ENCODE measurements around the gene CNTNAP1.

The CNTNAP1 gene
- total RNA-seq, result 21.1 to 32.3 (median 32.3) reads per million in 3 donors

DNA sequence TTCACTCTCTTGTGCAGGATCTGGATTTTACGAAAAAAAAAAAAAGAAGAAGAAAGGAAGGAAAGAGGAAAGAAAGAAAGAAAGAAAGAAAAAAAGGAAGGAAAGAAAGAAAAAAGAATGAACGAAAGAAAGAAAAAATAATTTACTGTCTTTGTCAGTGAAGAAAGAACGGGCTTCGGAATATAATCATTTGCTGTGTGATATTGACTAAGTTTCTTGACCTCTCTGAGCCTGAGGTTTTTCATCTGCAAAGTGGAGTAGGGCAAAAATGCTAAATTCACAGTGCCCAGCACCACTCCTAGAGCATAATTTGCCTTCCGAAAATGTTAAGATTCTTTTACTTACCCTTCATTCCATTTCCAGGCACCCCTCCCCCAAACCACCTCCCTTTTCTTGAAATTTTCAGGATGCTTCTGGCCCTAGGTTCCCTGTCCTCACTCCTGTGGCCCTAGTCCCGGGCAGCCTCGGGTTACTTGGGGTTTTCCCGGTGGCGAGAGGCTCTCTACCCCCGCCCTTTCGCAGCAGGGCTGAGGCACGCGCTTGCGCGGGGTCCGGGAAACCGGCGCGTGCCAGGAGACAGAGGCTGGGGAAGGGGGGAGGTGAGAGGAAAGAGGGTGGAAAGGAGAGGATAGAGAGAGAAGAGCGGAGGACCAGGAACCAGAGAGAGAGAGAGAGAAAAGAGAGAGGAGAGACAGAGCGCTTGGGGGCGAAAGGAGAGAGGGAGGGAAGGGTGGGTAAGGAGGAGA is at the start of gene CNTNAP1:
TSS of gene CNTNAP1 (plus strand) at position 556 of the 746 bp plus-strand sequence. CDS start 299 bp downstream, outside the sequence.
- peaks cover 51% of the 10 kb centered on the region for H3K4me1 ChIP-seq (ENCODE audit: control insufficient read depth, insufficient read depth, low read length, poor library complexity, severe bottlenecking)
- H3K36me3 ChIP-seq (ENCODE audit: control insufficient read depth, insufficient read depth, low read length), result no peaks in the 10 kb centered on the region
- H3K27ac ChIP-seq (ENCODE audit: insufficient read depth, low read length, poor library complexity, severe bottlenecking), result no peak within 1 kb of the TSS
- peak within 1 kb of the TSS; percentile 35 for H3K4me3 ChIP-seq (ENCODE audit: insufficient read depth, low read depth, low read length, poor library complexity, severe bottlenecking)
- no peaks in the 10 kb centered on the region for H3K9me3 ChIP-seq (ENCODE audit: control insufficient read depth, low read length)
- no peak for DNase-seq
- peaks cover 13% of the 10 kb centered on the region for H3K27me3 ChIP-seq (replicated peaks; ENCODE audit: control insufficient read depth, insufficient read depth, low read length, poor library complexity, severe bottlenecking)

DNA sequence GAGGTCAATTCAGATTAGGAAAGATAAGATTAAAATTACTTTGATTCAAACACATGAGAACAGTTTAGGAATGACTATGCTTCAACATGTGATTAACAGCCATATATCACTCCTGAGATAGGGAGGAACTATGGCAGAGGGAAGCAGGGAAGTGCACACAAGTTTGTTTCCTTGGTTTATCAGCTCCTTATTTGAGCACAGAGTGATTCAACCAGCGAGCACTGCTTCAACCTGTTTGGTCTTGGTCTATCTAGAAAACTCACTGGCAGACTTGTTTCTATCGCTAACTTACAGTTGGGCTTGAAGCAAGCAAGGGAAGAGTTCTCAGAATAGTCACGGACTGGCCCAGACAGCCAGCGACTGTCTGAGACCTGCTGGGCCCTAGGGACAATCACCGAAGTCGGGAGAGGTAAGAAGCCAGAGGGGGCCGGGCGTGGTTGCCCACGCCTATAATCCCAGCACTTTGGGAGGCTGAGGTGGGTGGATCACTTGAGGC is 49.3 kb upstream of the CNTNAP1 start:
- H3K9me3 ChIP-seq (ENCODE audit: control insufficient read depth, low read length), result no peaks in the 10 kb centered on the region
- no peaks in the 10 kb centered on the region for H3K27me3 ChIP-seq (replicated peaks; ENCODE audit: control insufficient read depth, insufficient read depth, low read length, poor library complexity, severe bottlenecking)
- no peak for DNase-seq
- H3K4me1 ChIP-seq (ENCODE audit: control insufficient read depth, insufficient read depth, low read length, poor library complexity, severe bottlenecking), result no peaks in the 10 kb centered on the region
- H3K4me3 ChIP-seq (ENCODE audit: insufficient read depth, low read depth, low read length, poor library complexity, severe bottlenecking), result no peak overlapping the region
- H3K27ac ChIP-seq (ENCODE audit: insufficient read depth, low read length, poor library complexity, severe bottlenecking), result no peak overlapping the region
- H3K36me3 ChIP-seq (ENCODE audit: control insufficient read depth, insufficient read depth, low read length), result no peaks in the 10 kb centered on the region

DNA sequence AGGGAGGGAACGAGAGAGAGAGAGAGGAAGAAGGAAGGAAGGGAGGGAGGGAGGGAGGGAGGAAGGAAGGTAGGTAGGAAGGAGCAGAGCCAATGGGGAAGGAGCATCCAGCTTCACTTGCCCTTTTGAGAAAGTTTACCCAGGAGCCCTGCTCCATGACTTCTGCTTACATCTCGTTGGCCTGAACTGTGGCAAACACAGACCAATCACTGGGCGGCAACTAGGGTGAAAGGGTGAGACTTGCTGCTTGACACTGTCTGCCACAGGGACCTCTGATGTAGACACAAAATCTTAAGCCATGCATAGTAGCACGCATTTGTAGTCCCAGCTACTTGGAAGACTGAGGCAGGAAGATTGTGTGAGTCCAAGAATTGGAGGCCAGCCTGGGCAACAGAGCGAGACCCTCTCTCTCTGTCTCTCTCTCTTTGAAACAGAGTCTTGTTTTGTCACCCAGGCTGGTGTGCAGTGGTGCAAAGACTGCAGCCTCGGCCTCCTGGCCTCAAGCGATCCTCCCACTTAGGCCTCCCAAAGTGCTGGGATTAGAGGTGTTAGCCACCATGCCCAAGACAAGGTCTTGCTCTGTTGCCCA is 42.7 kb upstream of the CNTNAP1 start:
- H3K27me3 ChIP-seq (replicated peaks; ENCODE audit: control insufficient read depth, insufficient read depth, low read length, poor library complexity, severe bottlenecking), result no peaks in the 10 kb centered on the region
- H3K36me3 ChIP-seq (ENCODE audit: control insufficient read depth, insufficient read depth, low read length), result no peaks in the 10 kb centered on the region
- no peaks in the 10 kb centered on the region for H3K9me3 ChIP-seq (ENCODE audit: control insufficient read depth, low read length)
- no peak overlapping the region for H3K4me3 ChIP-seq (ENCODE audit: insufficient read depth, low read depth, low read length, poor library complexity, severe bottlenecking)
- H3K4me1 ChIP-seq (ENCODE audit: control insufficient read depth, insufficient read depth, low read length, poor library complexity, severe bottlenecking), result no peaks in the 10 kb centered on the region
- H3K27ac ChIP-seq (ENCODE audit: insufficient read depth, low read length, poor library complexity, severe bottlenecking), result no peak overlapping the region
- DNase-seq, result no peak

DNA sequence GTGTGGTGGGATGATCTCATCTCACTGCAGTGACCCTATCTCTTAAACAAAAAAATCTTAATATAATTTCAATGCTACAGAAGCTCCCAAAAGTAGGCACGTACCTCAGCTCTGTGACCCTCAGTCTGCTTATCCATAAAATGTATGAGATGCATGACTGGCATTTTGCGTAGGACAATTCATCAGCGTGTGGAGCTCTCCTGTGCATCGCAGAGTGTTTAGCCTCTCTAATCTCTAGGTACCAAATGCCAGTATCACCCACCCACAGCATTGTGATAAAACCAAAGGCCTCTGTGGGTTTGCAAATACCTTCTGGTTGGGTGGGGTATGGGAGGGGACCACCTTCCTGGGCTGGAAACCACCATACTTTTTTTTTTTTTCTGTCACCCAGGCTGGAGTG is 42.2 kb upstream of the CNTNAP1 start:
- Histone ChIP-seq H3K27me3 (replicated peaks; ENCODE audit: control insufficient read depth, insufficient read depth, low read length, poor library complexity, severe bottlenecking) (no peaks in the 10 kb centered on the region), H3K36me3 (ENCODE audit: control insufficient read depth, insufficient read depth, low read length) (no peaks in the 10 kb centered on the region)

DNA sequence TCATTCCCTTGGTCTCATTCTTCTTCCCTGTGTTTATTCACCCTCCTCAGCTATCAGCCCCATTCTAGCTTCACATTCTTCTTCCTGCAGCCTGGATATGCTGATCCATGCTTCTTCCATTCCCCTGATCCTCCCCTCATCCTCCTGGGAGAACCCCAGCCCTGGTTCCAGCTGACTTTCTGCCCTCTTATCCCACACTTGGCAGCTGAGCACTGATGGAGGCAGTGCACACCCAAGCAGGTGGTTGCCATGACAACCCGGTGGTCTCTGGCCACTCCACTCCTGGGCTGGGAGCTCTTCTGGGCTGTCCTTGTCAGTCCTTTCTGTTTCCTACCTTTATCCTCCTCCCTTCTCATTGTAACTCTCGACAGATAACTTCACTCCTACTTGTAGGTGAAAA is 40.0 kb upstream of the CNTNAP1 start:
- Histone ChIP-seq H3K36me3 (ENCODE audit: control insufficient read depth, insufficient read depth, low read length) (no peaks in the 10 kb centered on the region), H3K27ac (ENCODE audit: insufficient read depth, low read length, poor library complexity, severe bottlenecking) (no peak overlapping the region), H3K27me3 (replicated peaks; ENCODE audit: control insufficient read depth, insufficient read depth, low read length, poor library complexity, severe bottlenecking) (no peaks in the 10 kb centered on the region), H3K9me3 (ENCODE audit: control insufficient read depth, low read length) (no peaks in the 10 kb centered on the region), H3K4me1 (ENCODE audit: control insufficient read depth, insufficient read depth, low read length, poor library complexity, severe bottlenecking) (no peaks in the 10 kb centered on the region), H3K4me3 (ENCODE audit: insufficient read depth, low read depth, low read length, poor library complexity, severe bottlenecking) (no peak overlapping the region)
- no peak for DNase-seq

More for the DNA sequence above, 42.2 kb upstream of the CNTNAP1 start:
- DNase-seq, result no peak
- Histone ChIP-seq H3K9me3 (ENCODE audit: control insufficient read depth, low read length) (no peaks in the 10 kb centered on the region), H3K27ac (ENCODE audit: insufficient read depth, low read length, poor library complexity, severe bottlenecking) (no peak overlapping the region), H3K4me3 (ENCODE audit: insufficient read depth, low read depth, low read length, poor library complexity, severe bottlenecking) (no peak overlapping the region), H3K4me1 (ENCODE audit: control insufficient read depth, insufficient read depth, low read length, poor library complexity, severe bottlenecking) (no peaks in the 10 kb centered on the region)

DNA sequence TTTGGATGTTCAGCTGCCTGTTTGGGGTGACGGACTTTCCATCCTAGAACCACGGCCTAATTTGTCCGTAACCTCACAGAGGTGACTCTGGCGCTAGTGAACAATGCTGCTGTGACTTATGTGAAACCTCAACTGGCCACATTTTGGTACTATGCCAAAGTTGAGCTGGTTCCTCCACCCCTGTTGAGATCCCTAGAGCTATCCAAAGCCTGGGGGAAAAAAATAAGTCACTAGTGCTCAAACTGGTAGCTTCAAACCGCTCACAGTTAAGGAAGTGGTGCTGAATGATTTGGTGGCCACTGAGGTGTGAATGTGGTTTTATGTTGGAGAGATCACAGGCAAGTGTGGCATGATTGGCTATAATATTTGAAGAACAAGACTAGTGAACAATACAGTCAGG is 34.6 kb upstream of the CNTNAP1 start:
- no peaks in the 10 kb centered on the region for H3K36me3 ChIP-seq (ENCODE audit: control insufficient read depth, insufficient read depth, low read length)
- no peaks in the 10 kb centered on the region for H3K27me3 ChIP-seq (replicated peaks; ENCODE audit: control insufficient read depth, insufficient read depth, low read length, poor library complexity, severe bottlenecking)
- no peaks in the 10 kb centered on the region for H3K4me1 ChIP-seq (ENCODE audit: control insufficient read depth, insufficient read depth, low read length, poor library complexity, severe bottlenecking)
- DNase-seq, result no peak
- H3K9me3 ChIP-seq (ENCODE audit: control insufficient read depth, low read length), result no peaks in the 10 kb centered on the region
- no peak overlapping the region for H3K27ac ChIP-seq (ENCODE audit: insufficient read depth, low read length, poor library complexity, severe bottlenecking)
- no peak overlapping the region for H3K4me3 ChIP-seq (ENCODE audit: insufficient read depth, low read depth, low read length, poor library complexity, severe bottlenecking)

DNA sequence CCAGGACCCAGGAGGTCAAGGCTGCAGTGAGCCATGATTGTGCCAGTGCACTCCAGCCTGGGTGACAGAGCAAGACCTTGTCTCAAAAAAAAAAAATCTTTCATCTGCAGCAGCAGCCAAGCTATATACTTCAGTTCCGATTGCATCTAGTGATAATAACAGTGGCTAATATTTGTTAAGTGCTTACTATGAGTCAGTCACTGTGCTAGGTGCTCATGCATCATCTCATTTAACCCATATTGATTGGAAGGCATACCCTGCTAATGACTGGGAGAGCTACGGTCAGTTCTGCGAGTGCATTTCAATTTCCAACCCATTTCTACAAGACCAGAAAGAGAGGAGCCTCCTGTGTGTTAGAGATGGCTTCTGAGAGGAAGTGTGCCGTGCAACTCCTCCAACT is 30.9 kb upstream of the CNTNAP1 start:
- peaks cover 6% of the 10 kb centered on the region for H3K27me3 ChIP-seq (replicated peaks; ENCODE audit: control insufficient read depth, insufficient read depth, low read length, poor library complexity, severe bottlenecking)
- H3K9me3 ChIP-seq (ENCODE audit: control insufficient read depth, low read length), result no peaks in the 10 kb centered on the region
- H3K4me3 ChIP-seq (ENCODE audit: insufficient read depth, low read depth, low read length, poor library complexity, severe bottlenecking), result no peak overlapping the region
- no peak for DNase-seq
- H3K36me3 ChIP-seq (ENCODE audit: control insufficient read depth, insufficient read depth, low read length), result no peaks in the 10 kb centered on the region
- H3K27ac ChIP-seq (ENCODE audit: insufficient read depth, low read length, poor library complexity, severe bottlenecking), result no peak overlapping the region
- peaks cover 2% of the 10 kb centered on the region for H3K4me1 ChIP-seq (ENCODE audit: control insufficient read depth, insufficient read depth, low read length, poor library complexity, severe bottlenecking)

DNA sequence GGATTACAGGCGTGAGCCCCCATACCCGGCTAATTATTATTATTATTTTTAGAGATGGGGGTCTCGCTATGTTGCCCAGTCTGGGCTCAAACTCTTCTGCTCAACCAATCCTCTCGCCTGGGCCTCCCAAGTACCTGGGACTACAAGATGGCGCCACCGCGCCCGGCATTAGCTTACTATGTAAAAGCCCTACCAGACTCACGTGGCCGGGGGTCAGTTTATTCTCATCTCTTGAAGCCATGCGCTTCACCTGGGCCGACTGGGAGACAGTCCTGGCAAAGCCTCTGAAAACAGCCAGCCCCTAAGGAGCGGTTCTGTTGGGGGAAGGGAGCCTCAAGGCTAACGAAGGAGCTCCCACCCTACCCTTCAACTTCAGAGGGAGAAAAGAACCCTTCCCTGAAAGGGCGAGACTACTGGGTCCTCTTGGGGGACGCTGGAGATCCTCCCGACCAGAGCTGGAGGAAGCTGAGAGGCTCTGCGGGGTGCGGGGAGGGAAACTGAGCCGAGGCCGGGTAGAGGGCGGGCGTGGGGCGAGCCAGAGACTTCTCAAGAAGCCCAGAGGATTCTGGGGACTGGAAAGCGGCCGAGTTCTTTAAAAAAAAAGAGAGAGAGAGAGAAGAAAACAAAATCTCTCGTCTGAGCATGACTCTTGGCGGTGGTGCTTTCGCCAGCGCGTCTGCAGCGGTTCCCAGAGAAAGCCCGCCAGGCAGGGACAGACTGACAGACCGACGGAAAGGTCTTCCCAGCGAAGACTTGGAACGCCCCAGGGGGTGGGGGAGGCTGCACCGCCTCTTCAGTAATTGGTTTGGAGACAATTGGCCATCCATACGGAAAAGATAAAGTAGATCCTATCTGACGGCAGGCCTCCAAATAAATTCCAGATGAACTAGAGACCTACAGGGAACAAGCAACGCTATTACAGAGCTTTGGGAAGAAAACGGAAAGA is 28.9 kb upstream of the CNTNAP1 start:
- Histone ChIP-seq H3K9me3 (ENCODE audit: control insufficient read depth, low read length) (no peaks in the 10 kb centered on the region), H3K27me3 (replicated peaks; ENCODE audit: control insufficient read depth, insufficient read depth, low read length, poor library complexity, severe bottlenecking) (peaks cover 6% of the 10 kb centered on the region), H3K27ac (ENCODE audit: insufficient read depth, low read length, poor library complexity, severe bottlenecking) (no peak overlapping the region), H3K4me3 (ENCODE audit: insufficient read depth, low read depth, low read length, poor library complexity, severe bottlenecking) (no peak overlapping the region), H3K36me3 (ENCODE audit: control insufficient read depth, insufficient read depth, low read length) (no peaks in the 10 kb centered on the region), H3K4me1 (ENCODE audit: control insufficient read depth, insufficient read depth, low read length, poor library complexity, severe bottlenecking) (peaks cover 2% of the 10 kb centered on the region)
- no peak for DNase-seq

DNA sequence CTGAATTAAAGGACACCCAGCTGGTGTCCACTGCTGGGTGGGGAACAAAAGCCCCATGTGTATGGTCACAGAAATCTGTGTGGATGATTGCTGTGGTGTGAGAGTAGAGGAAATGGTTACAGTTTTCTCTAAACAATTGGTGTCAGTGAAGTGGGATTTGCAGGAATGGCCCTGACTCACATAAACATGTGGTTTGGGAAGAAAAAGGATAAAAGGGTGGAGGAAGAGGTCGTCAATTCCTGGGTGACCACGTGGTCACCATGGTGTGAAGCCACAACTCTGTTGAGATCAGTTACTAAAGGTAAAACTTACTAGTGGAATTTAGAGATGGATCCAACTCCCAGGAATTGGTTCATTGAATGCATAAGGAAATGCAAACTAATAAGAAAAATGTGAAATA is 26.8 kb upstream of the CNTNAP1 start:
- no peak overlapping the region for H3K4me3 ChIP-seq (ENCODE audit: insufficient read depth, low read depth, low read length, poor library complexity, severe bottlenecking)
- peaks cover 2% of the 10 kb centered on the region for H3K4me1 ChIP-seq (ENCODE audit: control insufficient read depth, insufficient read depth, low read length, poor library complexity, severe bottlenecking)
- no peaks in the 10 kb centered on the region for H3K36me3 ChIP-seq (ENCODE audit: control insufficient read depth, insufficient read depth, low read length)
- no peak overlapping the region for H3K27ac ChIP-seq (ENCODE audit: insufficient read depth, low read length, poor library complexity, severe bottlenecking)
- H3K27me3 ChIP-seq (replicated peaks; ENCODE audit: control insufficient read depth, insufficient read depth, low read length, poor library complexity, severe bottlenecking), result peaks cover 6% of the 10 kb centered on the region
- no peak for DNase-seq
- H3K9me3 ChIP-seq (ENCODE audit: control insufficient read depth, low read length), result no peaks in the 10 kb centered on the region
